Neural progenitor cell (in vitro differentiated cells): ENCODE results near the gene PEX14.

ENCODE experiments used
- CTCF ChIP-seq: fragments of 200-600 bp; sonication (generic); IDR thresholded peaks from 2 replicates; pipeline ENCODE4 v1.5.1; 2017; ENCODE audit warnings: antibody characterized with exemption, mild to moderate bottlenecking
- EZH2 ChIP-seq: fragments of 200-600 bp; sonication (generic); IDR thresholded peaks from 2 replicates; pipeline ENCODE4 v1.6.1; 2017; ENCODE audit warnings: antibody characterized with exemption, mild to moderate bottlenecking, moderate library complexity
- EZH2phosphoT487 ChIP-seq: fragments of 200-600 bp; sonication (generic); IDR thresholded peaks from 2 replicates; pipeline ENCODE4 v1.6.1; 2017; ENCODE audit warnings: antibody characterized with exemption

DNA sequence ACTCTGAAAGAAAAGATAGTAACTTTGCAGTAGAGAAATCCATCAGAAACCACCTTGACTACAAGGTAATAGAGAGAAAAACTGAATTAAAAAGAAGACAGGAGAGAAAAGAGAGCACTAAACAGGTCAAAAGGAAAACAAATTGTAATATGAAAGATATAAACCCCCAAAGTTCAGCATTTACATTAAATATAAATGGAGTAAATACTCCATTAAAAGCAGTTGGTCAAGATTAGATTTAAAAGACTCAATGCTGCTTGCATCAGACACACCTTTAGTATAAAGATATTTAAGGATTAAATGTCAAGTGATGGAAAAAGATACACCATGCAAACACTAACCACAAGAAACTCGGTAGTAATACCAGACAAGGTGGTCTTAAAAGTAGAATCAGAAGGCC is 110.5 kb downstream of the PEX14 start:
- no peak for TF ChIP-seq CTCF
- no peak for TF ChIP-seq EZH2phosphoT487
- TF ChIP-seq EZH2, result no peak
